Measurements from ENCODE around the gene HNRNPH1. TPM values are rescaled to one million over a fixed set of nuclear protein-coding genes. Genes with fewer than 3 reads are reported as not detected.
A peak's percentile ranks its signal among the peaks of the same experiment; 100 is the strongest.

The HNRNPH1 gene
- total RNA-seq, 1 experiment from 2014 or later: 865 TPM

DNA sequence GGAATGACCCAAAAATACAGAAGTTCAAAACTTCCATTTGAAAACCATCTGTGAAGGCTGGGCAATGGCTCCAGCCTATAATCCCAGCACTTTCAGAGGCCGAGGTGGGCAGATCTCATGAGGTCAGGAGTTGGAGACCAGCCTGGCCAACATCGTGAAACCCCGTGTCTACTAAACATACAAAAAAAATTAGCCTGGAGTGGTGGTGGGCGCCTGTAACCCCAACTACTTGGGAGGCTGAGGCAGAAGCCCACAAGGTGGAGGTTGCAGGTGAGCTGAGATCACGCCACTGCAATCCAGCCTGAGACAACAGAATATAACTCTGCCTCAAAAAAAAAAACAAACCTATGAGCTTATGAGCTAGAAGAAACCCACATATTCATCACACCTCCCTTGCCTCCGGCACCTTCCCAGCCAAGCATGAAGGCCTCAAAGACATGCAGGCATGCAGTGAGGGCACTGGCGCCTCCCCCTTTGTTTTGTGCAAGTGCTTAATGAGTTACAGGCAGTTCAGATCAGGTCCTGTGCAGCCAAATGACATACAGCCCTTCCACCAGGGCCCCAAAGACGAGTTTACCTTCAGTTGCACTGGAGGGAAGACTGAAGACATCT lies 9.9 kb downstream of the HNRNPH1 start:
- no peaks in the 10 kb centered on the region for H3K9me3 Mint-ChIP-seq
- peak; percentile 12 for DNase-seq (ENCODE audit: low spot score)
- no peak overlapping the region for H3K4me3 Mint-ChIP-seq
- ATAC-seq: no peak
- POLR2A ChIA-PET: interaction anchor here (0.7 to 4.1 kb wide), 4 partner anchors 9 to 243 kb away, joined by 3 to 31 read pairs (median 4); partner anchors contain the start of genes HNRNPH1 and MAML1
- peak overlapping the region; percentile 12 for H3K27ac Mint-ChIP-seq
- CTCF ChIA-PET: interaction anchor here (1.6 to 2.1 kb wide), 2 partner anchors 10 to 55 kb away, joined by 6 to 8 read pairs; partner anchors contain the start of gene HNRNPH1
- TF ChIP-seq CREB1 (CRISPR knock-in tag; IDR thresholded peaks at IDR 0.05) (no peak), NFE2L1 (CRISPR knock-in tag; IDR thresholded peaks at IDR 0.05) (no peak), RELA (CRISPR knock-in tag; IDR thresholded peaks at IDR 0.05; ENCODE audit: borderline replicate concordance) (no peak), ZNF416 (CRISPR knock-in tag; IDR thresholded peaks at IDR 0.05) (0 out of 2 replicates have a peak, but pooled peaks have one; percentile 4), ZNF263 (CRISPR knock-in tag; IDR thresholded peaks at IDR 0.05; ENCODE audit: low read depth) (no peak), GABPB1 (CRISPR knock-in tag; IDR thresholded peaks at IDR 0.05) (no peak), ZNF671 (CRISPR knock-in tag; IDR thresholded peaks at IDR 0.05) (peak; percentile 48; the same call in 1 of the 2 replicates), CBFB (CRISPR knock-in tag; IDR thresholded peaks at IDR 0.05; ENCODE audit: low read depth) (no peak), GTF2I (CRISPR knock-in tag; conservative IDR thresholded peaks at IDR 0.05) (no peak), JUN (CRISPR knock-in tag; IDR thresholded peaks at IDR 0.05) (no peak)
- TF ChIP-seq, protein P1, sequence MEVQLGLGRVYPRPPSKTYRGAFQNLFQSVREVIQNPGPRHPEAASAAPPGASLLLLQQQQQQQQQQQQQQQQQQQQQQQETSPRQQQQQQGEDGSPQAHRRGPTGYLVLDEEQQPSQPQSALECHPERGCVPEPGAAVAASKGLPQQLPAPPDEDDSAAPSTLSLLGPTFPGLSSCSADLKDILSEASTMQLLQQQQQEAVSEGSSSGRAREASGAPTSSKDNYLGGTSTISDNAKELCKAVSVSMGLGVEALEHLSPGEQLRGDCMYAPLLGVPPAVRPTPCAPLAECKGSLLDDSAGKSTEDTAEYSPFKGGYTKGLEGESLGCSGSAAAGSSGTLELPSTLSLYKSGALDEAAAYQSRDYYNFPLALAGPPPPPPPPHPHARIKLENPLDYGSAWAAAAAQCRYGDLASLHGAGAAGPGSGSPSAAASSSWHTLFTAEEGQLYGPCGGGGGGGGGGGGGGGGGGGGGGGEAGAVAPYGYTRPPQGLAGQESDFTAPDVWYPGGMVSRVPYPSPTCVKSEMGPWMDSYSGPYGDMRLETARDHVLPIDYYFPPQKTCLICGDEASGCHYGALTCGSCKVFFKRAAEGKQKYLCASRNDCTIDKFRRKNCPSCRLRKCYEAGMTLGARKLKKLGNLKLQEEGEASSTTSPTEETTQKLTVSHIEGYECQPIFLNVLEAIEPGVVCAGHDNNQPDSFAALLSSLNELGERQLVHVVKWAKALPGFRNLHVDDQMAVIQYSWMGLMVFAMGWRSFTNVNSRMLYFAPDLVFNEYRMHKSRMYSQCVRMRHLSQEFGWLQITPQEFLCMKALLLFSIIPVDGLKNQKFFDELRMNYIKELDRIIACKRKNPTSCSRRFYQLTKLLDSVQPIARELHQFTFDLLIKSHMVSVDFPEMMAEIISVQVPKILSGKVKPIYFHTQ (CRISPR knock-in tag; IDR thresholded peaks at IDR 0.05): peak; percentile 42; the same call in 1 of the 2 replicates
- peaks cover 16% of the 10 kb centered on the region for H3K4me1 Mint-ChIP-seq
- H3K36me3 Mint-ChIP-seq: peaks cover 88% of the 10 kb centered on the region
- no peaks in the 10 kb centered on the region for H3K27me3 Mint-ChIP-seq (ENCODE audit: low read depth)

- Mint-ChIP-seq H3K9me3 (no peaks in the 10 kb centered on the region), H3K27ac (peak overlapping the region; percentile 77; the same call in 1 of the 2 replicates), H3K4me3 (no peak overlapping the region), H3K4me1 (peaks cover 13% of the 10 kb centered on the region), H3K27me3 (ENCODE audit: low read depth) (no peaks in the 10 kb centered on the region), H3K36me3 (peaks cover 86% of the 10 kb centered on the region)
- CTCF ChIA-PET: interaction anchor here (0.5 to 1.6 kb wide), 2 partner anchors 55 to 56 kb away, joined by 3 to 6 read pairs; no protein-coding TSS in a partner anchor
- ATAC-seq (no peak), DNase-seq (ENCODE audit: low spot score) (peak; percentile 5)
- POLR2A ChIA-PET: interaction anchor here (0.7 to 4.1 kb wide), 4 partner anchors 10 to 243 kb away, joined by 3 to 31 read pairs (median 4); partner anchors contain the start of genes HNRNPH1 and MAML1
- TF ChIP-seq ZNF138 (CRISPR knock-in tag; conservative IDR thresholded peaks at IDR 0.05) (no peak), ERG (CRISPR knock-in tag; IDR thresholded peaks at IDR 0.05) (peak; percentile 54; the same call in 1 of the 2 replicates), ZNF416 (CRISPR knock-in tag; IDR thresholded peaks at IDR 0.05) (0 out of 2 replicates have a peak, but pooled peaks have one; percentile 49), ZNF532 (CRISPR knock-in tag; IDR thresholded peaks at IDR 0.05; ENCODE audit: borderline replicate concordance) (0 out of 2 replicates have a peak, but pooled peaks have one; percentile 37), ETV6 (CRISPR knock-in tag; IDR thresholded peaks at IDR 0.05) (no peak), EMX1 (CRISPR knock-in tag; IDR thresholded peaks at IDR 0.05) (peak; percentile 85), TEAD4 (CRISPR knock-in tag; IDR thresholded peaks at IDR 0.05) (no peak)
- TF ChIP-seq, protein P2, sequence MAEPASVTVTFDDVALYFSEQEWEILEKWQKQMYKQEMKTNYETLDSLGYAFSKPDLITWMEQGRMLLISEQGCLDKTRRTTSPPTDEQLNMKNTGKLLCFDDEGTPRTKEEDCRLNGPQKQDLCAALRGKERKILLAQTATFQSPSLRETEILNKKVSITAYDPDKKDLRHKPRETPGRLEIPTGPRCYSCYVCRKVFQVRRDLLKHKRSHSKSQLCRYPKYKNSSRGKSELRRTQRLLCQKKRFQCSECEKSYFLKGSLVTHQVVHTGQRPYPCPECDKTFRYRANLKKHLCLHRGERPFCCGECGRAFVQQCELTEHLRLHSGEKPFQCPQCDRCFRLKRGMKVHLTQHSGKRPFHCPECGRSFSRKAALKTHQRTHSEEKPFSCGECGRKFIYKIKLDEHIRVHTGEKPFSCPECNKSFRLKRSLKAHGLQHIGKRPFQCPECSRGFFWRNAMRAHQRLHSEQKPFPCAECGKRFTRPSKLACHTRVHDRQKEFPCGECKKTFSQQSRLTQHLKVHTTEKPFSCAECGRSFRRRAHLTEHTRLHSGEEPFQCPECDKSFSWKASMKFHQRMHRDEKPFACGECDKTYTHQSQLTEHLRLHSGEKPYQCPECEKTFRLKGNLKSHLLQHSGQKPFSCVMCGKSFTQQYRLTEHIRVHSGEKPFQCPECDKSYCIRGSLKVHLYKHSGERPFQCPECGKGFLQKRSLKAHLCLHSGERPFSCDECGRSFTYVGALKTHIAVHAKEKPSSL (CRISPR knock-in tag; conservative IDR thresholded peaks at IDR 0.05): peak; percentile 47
- TF ChIP-seq, protein P1 (CRISPR knock-in tag; IDR thresholded peaks at IDR 0.05): 0 out of 2 replicates have a peak, but pooled peaks have one; percentile 13
These were observed 10.7 kb downstream of the HNRNPH1 start for GRCh38 chr5:179612577-179613459.
